ENCODE measurements around the gene MAPKAP1.

MAPKAP1 gene

DNA sequence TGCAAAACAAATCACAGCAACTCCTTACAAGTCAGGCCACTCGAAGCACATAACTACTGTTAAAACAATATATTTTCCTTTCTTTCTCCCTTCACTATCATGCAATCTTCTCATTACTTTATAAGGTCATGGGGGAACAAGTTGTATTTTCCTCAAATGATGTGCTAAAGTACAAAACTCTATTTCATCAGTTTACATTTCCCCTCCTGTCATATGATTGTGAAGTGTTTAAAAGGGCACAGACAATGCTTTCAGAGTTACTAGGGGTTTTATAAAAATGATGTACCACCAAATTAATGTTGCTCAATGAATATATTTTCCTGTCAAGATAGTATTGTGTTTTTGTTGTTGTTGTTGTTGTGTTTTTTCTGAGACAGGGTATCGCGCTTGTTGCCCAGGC lies 34.1 kb downstream of the MAPKAP1 start:
- no peak for DNase-seq

DNA sequence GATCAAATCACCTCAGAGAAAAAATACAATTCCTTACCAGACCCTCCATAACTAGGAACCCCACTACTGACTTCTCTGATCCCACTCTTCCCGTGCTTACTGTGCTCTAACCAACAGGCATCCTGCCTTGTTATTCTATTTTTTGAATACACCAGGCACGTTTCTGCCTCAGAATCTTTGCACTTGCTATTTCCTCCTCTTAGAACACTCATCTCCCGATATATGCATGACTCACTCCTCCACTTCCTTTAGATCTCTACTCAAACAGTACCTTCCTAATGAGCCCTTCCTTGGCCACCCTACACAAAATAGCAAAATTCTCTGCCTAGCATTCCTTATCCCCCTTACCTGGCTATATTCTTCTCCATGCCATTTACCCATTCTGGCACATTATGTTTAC lies 43.9 kb downstream of the MAPKAP1 start:
- no peak for DNase-seq

DNA sequence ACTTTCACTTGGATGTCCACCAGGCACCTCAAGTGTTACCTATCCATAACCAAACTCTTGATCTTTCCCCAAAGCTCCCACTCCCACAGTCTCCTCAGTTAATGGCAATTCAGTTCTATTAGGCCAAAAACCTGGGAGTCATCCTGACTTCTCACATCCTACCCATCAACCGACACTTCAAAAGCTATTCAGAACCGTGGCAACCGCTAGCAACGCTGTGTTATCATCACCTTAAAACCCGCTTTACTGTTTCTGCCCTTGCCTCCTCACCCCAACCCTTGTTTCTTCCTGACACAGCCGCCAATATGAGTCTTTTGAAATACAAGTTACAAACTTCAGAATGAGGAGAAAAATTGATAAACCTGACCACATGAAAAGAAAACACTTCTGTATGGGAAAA lies 46.5 kb downstream of the MAPKAP1 start:
- DNase-seq = no peak

DNA sequence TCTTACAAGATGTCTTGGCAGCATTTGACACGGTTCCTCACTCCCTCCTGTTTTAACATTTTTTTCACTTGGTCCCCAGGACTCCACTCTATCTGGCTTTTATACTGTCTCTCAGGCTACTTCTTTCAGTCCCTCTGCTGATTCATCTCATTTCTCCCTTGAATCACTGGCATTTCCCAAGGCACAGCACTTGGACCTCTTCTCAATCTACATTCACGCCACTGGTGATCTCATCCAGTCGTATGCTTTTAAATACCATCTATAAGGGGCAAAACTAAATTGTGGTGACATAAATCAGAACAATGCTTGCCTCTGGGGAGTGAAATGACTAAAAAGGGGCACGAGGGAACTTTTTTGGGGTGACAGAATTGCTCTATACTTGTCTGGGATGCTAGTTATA lies 47.1 kb downstream of the MAPKAP1 start:
- DNase-seq = no peak

DNA sequence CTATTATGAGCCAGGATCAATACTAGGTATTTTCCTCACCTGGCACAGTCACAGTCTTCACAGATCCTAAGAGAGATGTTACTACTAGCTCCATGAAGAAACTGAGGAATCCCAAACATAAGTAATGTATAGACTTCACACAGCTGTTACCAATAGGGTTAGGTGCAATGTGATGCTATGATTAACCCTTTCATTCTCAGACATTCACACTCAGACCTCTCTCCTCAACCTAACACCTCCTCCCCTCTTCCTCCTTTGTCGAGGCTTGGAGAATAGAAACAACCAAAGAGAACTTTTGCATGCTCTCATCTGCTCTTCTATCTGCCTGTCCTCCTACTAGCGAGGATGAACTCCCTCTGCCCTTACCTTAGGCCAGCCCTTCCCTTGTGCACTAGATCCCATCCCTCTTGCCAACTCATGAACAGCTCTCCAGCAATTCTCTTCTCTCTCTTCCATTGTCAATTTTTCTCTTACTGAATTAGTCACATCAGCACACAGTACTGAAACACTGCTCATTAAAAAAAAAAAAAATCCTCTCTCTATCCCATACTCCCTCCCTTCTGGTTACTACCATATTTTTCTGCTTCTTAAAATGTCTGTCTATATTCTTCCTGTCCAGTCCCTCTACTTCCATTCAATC lies 47.7 kb downstream of the MAPKAP1 start:
- DNase-seq = no peak

DNA sequence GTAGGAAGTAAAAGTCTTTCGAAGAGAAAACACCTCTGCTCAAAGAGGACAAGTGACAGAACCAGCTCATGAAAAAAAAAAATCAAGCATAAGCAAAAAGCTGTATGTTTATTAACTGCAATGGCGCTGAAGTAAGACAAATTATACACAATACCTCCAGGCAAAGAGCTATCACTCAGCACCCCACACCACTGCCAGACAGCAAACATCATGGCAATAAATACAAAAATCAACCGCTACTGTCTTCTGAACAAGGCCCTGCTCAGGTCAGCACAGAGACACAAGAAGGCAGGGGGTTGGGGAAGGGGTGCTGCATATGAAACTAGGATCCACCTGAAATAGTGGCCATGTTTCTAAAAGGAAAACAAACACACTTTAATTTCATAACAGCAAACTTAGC lies 50.4 kb downstream of the MAPKAP1 start:
- no peak for DNase-seq

DNA sequence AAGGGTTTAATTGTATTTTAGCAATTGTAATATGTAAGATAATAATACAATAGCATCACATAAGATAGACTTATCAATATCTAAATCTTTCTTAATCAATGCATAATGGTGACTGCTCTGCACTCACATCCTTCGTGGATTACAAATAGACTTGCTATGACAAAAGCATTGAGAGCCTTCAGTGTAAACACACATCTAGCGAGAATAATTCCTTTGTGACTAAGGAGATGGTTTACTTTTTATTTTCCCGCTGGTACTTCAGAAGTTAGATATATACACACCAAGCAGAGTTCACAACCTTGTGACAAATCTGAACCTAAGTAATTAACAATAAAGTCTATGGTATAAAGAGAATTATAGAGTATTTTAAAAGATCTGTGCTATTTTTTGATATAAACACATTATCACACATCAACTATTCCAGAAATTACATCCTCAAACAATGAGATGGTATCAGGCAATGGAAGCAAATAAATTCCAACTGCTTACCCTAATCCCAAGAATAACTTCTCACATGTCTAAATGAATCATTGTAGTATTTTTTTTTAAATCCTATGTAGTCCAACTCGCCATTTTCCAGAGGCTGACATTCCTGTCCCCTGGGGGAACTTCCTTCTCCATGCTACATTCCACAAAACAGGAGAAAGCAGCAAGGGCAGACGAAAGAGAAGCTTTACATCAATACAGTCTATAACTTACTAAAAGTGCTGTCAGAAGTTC lies 51.2 kb downstream of the MAPKAP1 start:
- no peak for DNase-seq

DNA sequence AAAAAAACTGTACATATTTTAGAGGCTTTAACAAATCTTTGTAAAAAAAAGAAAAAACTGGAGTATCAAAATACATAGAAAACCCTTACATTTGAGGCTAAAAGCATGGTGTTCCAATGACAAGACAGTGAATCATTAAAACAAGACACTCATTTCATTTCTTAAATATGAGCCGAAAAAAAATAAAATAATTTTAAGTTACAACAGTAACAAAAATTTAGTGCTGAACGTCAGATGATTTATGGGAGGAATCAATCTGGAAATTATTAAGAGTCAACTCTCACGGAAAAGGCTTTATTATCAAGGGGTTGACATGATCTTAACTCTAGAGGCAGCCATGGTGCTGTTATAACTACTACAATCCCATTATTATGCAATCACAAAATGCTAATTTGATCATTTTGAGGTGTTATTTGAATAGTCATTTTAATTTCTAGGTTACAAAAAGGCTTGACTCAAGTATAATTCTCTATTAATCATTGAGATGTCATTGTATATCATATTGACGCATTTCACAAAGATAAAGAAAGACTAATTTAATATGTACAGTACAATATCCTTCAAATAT lies 51.9 kb downstream of the MAPKAP1 start:
- DNase-seq = no peak

DNA sequence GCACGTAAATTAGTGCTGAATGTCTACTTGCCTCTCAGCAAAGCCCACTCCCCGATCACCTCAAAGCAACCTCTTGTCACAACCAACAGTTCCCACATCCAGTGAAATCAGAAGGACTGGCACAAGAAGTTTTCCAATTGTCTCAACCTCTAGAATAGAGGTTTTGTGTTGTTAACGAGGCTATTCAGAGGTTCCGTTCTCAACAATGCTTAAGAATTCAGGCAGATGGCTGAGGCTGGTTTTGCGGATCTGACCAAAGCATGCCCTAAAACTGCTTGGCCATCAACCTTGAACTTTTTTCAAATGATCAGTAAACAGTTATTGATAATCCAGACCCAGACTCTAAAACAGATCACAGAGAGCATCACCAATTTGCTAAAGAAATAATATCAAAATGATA lies 52.9 kb downstream of the MAPKAP1 start:
- DNase-seq = no peak

DNA sequence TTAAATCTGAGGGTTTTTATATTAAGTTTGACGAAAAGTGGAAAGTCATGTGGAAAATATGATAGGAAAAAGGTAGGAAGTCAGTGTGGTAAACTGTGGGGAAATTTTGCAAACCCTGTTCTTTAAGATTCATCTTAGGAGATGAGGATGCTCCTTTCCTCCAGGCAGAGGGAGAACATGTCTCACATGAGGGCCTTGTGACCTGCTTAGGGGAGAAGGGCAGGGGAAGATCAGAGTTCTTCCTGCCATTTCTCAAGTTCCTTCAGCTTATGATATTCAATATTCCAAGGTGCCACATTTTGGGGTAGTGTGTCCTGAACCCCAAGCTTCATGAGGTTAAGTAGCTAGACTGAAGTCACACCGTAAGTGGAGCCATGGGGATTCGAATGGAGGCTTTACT lies 53.7 kb downstream of the MAPKAP1 start:
- no peak for DNase-seq

DNA sequence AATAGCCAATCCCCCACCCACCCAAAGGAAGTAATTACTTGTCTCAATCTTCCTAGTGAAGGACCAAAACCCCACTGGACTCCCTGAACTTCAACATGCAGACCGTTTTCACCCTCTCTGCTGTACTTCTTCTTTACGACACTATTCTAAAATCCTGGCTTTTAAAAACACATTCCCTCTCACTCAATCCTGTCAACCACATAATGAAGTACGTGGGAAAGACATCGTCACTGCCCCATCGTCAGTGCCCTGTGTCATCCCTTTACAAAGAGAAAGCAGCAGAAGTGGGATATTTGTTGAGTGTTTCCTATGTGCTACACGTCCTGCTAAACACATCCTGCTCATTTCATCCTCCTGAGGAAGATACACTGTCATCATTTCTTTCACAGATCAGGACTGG lies 54.2 kb downstream of the MAPKAP1 start:
- DNase-seq = no peak

DNA sequence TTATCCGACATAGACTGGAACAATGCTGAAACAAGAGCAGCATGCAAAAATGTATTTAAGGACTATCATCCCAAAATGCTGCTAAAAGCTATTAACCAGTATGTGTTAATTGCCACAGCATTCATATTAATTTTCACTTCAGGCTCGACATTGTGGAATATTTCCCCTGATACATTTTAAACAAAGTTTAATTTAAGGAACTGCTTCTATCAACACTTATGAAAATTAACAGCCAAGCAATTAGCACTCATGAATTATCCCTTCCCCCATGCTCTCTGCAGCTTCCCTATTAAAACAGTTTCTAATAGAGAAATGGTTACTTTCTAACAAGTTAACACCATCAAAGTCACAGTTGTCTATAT lies 54.8 kb downstream of the MAPKAP1 start:
- DNase-seq = no peak

DNA sequence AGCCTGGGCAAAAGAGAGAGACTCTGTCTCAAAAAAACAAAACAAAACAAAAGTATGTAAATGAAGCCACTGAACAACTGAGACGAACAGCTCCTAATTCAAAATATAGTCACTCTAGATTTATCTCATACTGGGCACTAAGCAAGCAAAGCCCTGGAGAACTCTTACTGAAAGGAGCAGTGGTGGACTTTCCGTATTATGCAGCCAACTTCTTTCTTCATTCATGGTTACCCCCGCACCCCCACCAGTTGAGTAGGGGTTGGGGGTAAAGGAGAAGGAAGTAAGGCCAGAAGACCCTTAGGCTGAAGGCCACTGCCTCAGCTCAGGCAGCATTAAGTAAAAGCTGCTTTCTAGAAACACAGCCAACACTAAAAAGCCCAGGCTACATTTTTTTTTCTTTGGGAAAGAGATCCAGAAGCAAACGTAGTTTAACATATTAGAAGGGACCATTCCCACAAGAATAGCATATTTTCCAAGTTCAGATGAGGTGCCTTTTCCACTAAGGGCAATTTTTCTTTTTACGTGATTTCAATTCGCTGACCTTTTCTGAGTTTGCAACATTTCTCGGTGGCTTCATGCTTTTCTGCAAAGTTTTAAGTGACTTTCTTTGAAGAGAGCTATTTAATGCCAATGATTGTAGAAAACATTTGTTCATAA lies 55.3 kb downstream of the MAPKAP1 start:
- no peak for DNase-seq

DNA sequence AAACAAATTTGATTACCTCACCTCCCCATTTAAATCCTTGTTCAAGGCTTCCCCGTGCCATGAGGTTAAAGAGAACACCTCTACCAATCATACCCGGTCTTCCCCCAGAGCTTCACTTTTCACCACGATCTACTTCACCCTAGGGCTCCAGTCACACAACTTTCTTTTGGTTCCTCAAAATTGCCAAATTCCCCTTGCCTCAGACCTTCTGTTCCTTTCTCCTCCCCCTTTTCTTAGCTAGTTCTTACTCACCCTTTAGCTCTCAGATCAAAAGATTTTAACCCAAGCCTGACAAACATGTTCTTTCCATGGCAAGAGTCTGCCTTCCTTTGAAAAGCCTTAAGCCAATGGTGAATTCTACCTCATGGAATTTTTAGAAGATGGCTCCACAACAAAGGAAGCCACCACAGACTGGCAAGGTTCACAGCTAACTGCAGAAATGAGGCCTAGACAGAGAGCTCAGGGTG lies 56.7 kb downstream of the MAPKAP1 start:
- DNase-seq = no peak

DNA sequence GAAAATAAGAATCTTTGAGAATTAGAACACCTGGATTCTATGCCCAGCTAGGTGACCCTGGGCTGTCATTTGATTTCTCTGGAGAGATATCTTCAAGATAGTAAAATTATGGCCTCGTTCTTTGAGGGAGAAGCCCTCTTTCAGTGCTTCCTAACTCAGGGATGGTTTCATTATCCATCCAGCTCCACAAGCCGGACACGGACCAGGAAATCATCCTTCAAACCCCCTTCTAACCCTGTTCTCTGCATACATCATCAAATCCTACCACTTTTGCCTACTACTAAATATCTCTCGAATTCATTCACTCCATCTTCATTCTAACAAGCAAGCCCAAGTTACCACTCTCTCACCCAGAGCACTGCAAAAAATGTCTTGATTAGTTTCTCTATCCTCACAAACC lies 57.2 kb downstream of the MAPKAP1 start:
- DNase-seq = no peak

DNA sequence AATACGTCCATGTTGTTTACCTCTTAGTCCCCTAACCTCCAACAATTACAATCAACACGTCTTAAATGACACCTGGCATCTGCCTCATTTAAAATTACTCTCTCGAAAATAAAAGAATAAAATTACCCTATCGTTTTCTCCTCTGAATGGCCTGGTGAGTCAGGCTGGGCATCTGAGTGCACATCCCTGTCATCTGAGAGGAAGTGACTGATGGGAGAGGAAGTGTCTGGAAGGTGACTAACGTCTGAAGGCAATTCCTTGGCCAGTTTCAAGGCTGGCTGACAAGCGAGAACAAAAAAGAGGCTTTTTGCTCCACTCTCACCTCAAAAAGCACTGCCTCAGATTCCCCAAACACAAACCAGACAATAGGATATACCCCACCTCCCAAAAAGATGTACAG lies 57.7 kb downstream of the MAPKAP1 start:
- no peak for DNase-seq

DNA sequence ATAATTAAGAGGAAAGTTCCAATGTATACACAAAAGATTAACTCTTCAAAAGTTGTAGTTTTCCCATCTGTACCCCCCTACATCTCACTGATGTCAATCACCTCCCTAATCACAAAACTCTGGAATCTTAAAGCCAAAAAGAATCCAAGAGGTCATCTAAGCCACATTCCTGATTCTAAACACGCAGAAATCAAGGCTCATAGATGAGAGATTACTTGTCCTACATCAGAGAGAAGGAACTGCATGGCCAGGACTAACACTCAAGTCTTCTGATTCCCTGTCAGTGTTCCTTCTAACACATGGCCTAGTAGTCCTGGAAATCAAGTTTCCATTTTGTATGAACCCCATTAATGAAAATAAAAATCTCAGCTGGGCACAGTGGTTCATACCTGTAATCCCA lies 58.7 kb downstream of the MAPKAP1 start:
- DNase-seq = no peak

DNA sequence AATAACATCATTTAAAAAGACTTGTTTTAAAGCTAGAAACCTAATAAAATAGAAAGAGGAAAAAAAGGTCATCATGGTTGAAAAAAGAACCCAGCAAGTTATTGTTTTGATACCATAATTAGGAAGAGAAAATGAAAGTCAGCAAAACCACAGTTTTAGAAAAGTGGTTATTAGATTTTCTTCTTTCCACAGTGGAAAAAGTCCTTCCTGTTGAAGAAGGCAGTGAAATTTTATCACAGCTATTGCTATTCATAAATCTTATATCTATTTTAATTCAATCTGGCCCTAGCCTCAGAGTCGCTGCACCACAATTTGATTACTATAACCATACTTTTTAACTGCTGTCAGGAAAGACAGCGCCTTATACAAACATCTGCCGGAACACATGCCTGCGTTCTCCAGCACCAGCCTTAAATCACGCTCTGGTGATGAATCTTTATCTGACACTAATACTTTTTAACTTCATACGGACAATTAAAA lies 60.3 kb downstream of the MAPKAP1 start:
- DNase-seq = no peak

DNA sequence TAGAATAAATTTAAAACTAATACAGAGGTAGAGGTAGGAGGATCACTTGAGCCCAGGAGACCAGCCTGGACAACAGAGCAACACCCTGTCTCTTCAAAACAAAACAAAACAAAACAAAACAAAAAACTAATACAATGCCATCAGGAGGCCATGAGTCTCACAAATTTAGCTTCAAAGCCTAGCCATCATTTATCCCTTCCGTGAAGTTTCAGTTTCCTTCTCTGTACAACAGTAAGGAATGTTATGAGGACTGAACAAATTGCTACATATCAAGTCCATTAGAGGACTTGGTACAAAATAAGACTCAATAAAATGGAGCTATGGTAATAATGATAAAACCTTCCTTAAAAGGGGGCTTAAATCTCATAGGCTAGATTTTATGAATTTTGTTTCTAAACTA lies 60.8 kb downstream of the MAPKAP1 start:
- no peak for DNase-seq

DNA sequence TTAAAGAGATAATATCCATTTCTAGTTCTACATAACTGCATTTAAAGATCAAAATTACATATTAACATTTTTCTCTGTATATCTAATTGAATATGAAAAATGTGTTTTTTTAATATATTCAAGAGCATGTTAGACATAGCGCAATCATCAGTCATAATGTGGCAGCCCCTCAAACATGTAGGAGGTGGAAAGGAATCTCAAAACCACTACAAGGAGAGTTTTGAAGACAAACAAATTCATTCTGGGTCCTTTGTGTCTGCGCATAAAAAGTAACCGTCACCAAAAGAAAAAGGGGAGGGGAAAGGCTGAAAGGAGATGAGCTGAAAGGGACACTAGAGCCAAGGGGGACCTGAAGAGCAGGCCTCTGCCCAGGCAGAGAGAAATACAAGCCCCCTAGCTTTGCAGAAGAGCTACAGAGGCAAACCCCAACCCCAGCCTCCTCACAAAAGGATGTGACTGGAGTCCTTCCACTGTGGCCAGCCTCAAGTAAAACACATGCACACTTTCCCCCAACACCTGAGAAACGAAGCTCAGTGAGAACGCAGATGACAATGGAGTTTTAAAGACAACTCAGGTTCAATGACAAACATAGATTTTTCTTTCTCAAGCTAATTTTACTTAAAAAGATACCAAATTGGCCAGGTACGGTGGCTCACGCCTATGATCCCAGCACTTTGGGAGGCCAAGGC lies 62.0 kb downstream of the MAPKAP1 start:
- no peak for DNase-seq

DNA sequence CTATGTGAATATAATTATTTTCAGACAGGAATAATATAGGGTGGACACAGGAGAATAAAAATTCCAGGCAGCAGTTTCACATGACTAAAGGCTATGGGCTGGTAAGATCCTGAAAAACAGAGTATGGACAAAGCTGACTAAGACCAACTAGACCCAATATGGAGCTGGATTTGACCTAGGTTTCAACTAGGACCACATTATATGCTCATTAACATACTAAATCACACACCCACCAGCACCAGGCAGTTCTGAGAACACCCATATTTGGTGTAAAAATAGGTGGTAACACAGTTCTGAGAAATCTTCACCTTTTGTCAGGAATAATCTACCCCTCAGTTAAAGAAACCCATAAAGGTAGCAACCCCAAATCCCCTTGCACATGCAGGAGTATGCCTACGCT lies 64.7 kb downstream of the MAPKAP1 start:
- DNase-seq = no peak

DNA sequence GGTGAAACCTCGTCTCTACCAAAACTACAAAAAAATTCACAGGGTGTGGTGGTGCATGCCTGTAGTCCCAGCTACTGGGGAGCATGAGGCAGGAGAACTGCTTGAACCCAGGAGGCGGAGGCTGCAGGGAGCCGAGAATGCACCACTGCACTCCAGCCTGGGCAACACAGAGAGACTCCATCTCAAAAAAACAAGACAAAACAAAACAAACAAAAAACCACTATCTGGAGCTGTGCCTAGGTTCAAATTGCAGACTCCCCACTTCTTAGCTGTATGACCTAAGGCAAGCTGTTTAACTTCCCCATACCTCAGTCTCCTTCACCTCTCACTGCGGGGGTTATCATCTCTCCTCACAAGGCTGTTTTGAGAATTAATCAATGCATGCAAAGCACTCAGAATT lies 68.0 kb downstream of the MAPKAP1 start:
- no peak for DNase-seq
